NCI-H226 (cell line): ENCODE measurements around the gene SIRT7.
A peak's percentile ranks its signal among the peaks of the same experiment; 100 is the strongest.

Experiments used
- DNase-seq: peaks from one replicate; pipeline ENCODE4 v3.0.0-alpha.2; 2015

The SIRT7 gene

GRCh38 chr17:81931557-81932332 lies 13.8 kb upstream of the SIRT7 start:
- DNase-seq: peak; percentile 0

DNA sequence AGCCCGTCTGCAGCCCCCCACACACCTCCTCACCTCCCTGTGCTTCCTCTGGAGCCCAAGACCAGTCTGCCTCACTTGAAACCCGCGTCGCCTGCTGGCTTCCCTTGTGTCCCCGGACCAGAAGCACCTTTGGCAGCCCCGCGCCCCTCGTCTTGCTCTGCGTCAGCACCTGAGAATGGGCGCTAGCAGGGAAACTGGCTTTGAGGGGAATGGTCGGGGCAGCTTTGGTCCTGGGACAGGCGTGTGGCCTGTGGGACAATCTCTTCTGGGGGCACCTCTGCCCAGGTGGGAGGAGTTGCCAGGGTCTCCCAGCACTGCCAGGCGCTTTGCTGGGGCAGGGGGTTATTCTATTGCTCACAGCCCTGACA lies 13.2 kb upstream of the SIRT7 start:
- no peak for DNase-seq

DNA sequence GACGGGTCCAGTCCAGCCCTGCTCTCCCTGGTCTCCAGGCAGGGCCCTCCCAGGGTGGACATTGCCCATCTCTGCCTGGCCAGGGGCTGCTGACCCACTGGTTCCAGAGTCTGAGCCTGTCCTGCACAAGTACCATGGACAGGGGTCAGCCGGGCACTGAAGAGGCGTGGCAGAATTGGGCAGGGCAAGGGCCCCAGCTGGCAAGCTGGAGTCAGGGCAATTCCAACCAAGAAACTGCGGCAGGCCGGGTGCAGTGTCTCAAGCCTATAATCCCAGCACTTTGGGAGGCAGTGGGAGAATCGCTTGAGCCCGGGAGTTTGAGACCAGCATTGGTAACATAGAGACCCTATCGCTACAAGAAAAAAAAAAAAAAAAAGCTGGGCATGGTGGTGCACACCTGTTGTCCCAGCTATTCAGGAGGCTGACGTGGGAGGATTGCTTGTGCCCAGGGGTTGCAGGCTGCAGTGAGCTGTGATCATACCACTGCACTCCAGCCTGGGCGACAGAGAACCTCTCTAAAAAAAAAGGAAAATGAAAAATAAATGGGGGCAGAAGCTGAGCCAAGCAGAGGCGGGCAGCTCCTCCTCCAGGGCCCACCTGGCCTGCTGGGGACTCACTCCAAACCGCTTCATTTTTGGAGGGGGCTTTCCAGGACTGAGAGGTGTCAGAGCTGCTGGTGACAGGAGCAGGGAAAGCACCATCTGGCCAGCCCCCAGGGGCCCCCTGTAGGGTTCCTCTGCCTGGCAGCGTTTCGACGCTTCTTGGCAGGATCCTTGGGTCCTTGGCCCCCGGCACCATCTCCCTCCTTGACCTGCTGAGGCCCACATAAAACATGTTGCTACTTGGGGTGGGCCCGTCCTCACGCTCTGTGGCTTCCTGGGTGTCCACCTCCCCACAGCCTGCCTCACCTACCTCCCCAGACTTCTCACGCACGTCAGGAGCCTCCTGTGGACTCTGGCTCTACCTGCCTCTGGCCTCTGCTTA lies 12.5 kb upstream of the SIRT7 start:
- DNase-seq: peak; percentile 1

GRCh38 chr17:81929253-81930141 lies 11.5 kb upstream of the SIRT7 start:
- DNase-seq: peak; percentile 0

DNA sequence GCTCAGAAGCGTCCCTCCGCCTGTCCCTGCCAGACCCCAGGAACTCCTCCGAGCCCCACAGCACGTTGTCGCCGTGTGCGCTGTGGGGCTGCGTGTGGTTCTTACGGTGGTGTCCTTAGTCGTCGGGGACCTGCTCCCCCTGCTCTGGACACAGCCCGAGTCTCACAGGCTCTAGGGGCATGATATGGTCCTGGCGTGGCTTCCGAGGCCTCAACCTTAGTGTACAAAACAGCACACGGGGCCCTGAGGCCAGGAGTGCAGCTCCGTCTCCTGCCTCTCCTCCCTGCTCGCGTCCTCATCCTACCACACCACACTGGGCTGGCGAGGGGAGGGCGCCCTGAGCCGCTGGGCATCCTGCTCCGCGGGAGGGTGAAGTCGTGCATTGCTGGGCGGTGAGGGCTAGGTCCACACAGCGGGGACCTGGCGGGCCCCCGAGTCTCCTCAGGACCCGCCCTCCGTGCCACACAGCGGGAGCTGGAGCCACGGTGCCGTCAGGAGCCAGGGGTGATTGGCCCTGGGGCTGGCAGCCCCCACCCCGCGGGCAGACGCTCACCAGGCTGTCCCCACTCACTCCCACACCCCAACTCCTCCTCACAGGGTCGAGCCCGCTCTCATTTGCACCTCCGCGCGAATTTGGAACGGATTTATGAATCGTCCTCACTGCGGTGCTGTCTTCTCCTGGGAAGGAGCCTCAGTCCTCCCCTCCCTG lies 10.7 kb upstream of the SIRT7 start:
- peak; percentile 1 for DNase-seq

- peak; percentile 93 for DNase-seq
Measured at GRCh38 chr17:81927653-81928543, 9.9 kb upstream of the SIRT7 start, which contains the start of gene MAFG. MAFG (minus strand) TSS chr17:81927735; CDS start chr17:81923185, 4,550 bp downstream.

DNA sequence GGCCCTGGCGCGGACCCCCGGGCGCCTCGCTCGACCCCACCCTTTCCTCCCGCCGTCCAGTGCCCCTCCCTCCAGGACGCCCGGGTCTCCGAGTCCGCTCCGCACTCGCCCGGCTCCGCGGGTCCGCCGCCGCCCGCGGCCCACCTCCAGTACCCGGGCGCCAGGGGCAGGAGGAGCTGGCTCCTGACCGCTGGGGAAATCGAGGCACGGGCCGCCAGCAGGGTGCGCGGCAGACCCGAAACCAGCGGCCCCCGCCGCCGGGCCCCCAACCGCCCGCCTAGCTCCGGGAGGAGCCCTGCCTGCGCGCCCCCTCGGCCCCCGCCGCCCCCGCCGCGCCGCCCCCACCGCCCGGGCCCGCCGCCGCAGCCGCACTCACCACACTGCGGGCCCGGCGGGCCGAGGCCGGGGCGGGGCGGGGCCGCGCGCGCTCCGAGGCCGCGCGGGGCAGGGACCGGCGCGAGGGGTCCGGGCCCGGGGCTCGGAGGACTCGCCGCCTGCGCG lies 9.2 kb upstream of the SIRT7 start:
- DNase-seq: no peak

DNA sequence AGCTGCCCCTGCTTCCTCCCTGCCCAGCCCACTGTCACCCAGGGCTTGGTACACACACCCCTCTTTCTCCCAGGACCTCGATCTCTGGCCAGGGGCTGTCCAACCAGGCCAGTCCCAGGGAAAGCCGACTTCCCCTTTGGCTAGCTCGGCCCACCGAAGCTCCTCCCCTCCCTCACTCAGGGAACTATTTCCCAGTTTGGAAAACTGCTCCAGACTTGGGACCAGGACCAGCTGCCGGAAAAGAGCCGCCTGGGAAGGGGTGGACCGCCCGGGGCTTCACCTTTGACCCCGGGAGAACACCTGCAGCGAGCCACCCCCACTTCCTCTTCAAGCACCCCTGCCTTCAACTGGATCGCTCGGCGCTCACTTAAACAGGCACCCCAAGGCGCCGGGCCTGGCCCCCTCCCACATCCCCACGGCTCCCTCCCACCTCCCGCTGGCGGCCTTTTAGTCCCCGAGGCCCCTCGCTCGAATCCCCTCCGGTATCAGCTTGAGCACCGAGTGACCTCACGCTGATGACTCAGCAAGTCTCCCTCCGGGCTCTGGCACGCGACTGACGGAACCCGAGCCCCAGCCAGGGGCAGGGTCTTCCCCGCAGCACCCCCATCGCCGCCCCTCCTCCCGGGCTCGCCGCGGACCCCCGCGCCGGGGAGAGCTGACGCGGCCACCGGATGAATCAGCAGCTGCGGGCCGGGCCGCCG lies 8.6 kb upstream of the SIRT7 start:
- peak; percentile 90 for DNase-seq

DNA sequence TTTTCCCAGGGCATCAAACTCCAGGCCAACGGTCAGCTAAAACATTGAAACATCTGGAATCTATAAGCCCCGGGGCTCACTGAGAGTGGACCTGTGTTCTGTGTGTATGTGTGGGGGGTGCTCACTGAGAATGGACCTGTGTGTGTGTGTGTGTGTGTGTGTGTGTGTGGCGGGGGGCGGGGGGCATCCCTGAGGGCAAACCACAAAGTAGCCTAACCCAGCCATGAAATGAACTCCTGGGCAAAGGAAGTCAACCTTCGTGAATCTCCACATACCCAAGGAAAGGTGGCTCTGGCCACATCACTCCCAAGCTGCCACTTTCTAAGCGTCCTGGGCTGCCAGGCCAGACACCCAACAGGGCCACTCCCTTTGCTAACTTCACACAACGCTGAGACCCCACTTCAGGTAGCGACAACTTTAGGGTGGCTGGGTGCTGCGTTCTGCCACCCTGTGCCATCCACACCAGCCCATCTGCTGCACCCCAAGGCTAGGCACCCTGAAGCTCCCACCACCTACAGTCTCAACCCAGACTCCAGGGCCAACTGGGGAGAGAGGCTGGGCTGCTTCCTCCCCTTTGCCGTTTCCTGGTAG lies 8.0 kb upstream of the SIRT7 start:
- DNase-seq: peak; percentile 1

- peak; percentile 0 for DNase-seq
Measured at GRCh38 chr17:81924557-81925532, 6.9 kb upstream of the SIRT7 start.

- peak; percentile 91 for DNase-seq
Measured at GRCh38 chr17:81923302-81924260, 5.6 kb upstream of the SIRT7 start.

- peak; percentile 0 for DNase-seq
Measured at GRCh38 chr17:81922566-81923301, 4.8 kb upstream of the SIRT7 start.

DNA sequence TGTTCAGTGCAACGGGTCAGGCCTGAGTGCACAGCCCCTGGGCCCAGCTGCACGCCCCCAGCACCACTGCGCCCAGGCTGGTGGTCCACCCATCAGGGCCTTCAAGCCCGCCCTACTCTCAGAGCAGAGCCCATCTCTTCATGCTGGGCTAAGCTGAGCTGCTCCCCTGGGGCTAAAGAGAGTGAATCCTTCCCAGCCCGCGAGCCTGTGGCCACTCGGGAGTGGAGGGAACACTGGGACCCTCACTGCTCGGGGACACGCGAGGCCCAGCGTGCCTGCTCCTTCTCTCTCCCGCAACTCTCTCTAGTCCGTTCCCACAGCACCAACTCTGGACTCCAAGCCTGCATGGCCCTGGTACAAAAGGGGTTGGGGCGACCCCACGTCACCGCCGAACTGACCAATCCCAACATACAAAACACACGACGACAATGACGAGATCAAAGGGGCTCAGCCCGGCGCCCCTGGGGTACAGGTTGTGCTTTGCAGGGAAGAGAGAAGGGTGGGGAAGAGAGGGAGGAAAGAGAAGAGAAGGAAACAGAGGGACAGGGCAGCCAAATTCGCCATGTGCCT lies 4.1 kb upstream of the SIRT7 start:
- DNase-seq: peak; percentile 0

GRCh38 chr17:81921537-81921862 lies 3.5 kb upstream of the SIRT7 start:
- no peak for DNase-seq

GRCh38 chr17:81920612-81921536 lies 2.9 kb upstream of the SIRT7 start:
- no peak for DNase-seq
